SU-DHL-6 (cell line): ENCODE measurements around the gene PIEZO1.

ENCODE experiments used
- CTCF ChIP-seq: fragments of 200-600 bp; sonication (generic); IDR thresholded peaks from one replicate; pipeline ENCODE4 v1.5.1; 2017; ENCODE audit warnings: antibody characterized with exemption, mild to moderate bottlenecking, low read length, moderate library complexity; ENCODE audit not compliant: insufficient read depth, poor library complexity, severe bottlenecking
- EZH2phosphoT487 ChIP-seq: fragments of 200-600 bp; sonication (generic), shearing (Covaris generic); conservative IDR thresholded peaks from 2 replicates; pipeline ENCODE4 v1.6.1; 2018; ENCODE audit warnings: mild to moderate bottlenecking, antibody characterized with exemption, low read length, moderate library complexity, mixed read lengths

- TF ChIP-seq CTCF (no peak), EZH2phosphoT487 (no peak)
These were observed 73.2 kb downstream of the PIEZO1 start for GRCh38 chr16:88711750-88712340.
